HEK293T (cell line): ENCODE measurements around the gene HDAC5.

Experiments used
- ARNT ChIP-seq: fragments of 450-650 bp; IDR thresholded peaks from 2 replicates; pipeline ENCODE4 v1.6.1; 2017; ENCODE audit warnings: mild to moderate bottlenecking
- BHLHE40 ChIP-seq: fragments of 450-650 bp; IDR thresholded peaks from 2 replicates; pipeline ENCODE4 v1.6.1; 2016; ENCODE audit warnings: mild to moderate bottlenecking, moderate library complexity, borderline replicate concordance
- FOXA1 ChIP-seq: fragments of 450-650 bp; IDR thresholded peaks from 2 replicates; pipeline ENCODE4 v1.6.1; 2016; ENCODE audit warnings: mild to moderate bottlenecking
- FOXK2 ChIP-seq: fragments of 450-650 bp; IDR thresholded peaks from 2 replicates; pipeline ENCODE4 v1.6.1; 2016; ENCODE audit warnings: mild to moderate bottlenecking
- FOXM1 ChIP-seq: fragments of 450-650 bp; IDR thresholded peaks from 2 replicates; pipeline ENCODE4 v1.6.1; 2017; ENCODE audit warnings: mild to moderate bottlenecking, borderline replicate concordance
- L3MBTL2 ChIP-seq: fragments of 450-650 bp; conservative IDR thresholded peaks from 2 replicates; pipeline ENCODE4 v1.6.1; 2016; ENCODE audit warnings: mild to moderate bottlenecking
- NFRKB ChIP-seq: fragments of 450-650 bp; IDR thresholded peaks from 2 replicates; pipeline ENCODE4 v1.6.1; 2016; ENCODE audit warnings: mild to moderate bottlenecking, moderate library complexity
- PKNOX1 ChIP-seq: fragments of 450-650 bp; IDR thresholded peaks from 2 replicates; pipeline ENCODE4 v1.6.1; 2016
- SP1 ChIP-seq: fragments of 450-650 bp; IDR thresholded peaks from 2 replicates; pipeline ENCODE4 v1.6.1; 2017
- ZNF384 ChIP-seq: fragments of 450-650 bp; IDR thresholded peaks from 2 replicates; pipeline ENCODE4 v1.6.1; 2016

DNA sequence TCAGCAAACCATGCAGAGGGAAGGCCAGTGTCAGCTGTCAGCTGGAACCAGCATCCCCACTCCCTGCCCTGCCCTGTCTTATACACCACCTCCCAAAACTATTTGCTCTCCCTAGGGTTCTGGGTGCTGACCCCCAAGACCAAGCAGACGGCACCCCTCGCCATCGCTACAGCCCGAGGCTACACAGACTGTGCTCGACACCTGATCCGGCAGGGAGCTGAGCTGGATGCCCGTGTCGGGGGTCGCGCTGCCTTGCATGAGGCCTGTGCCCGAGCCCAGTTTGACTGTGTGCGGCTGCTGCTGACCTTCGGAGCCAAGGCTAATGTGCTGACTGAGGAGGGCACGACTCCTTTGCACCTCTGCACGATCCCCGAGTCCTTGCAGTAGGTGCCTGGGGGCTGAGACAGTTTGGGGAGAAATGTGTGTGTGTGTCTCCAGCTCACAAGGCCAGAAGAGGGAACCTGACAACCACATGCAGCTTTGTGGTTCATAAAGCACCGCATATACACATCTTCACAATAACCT, 48.6 kb upstream of the HDAC5 start:
- TF ChIP-seq FOXK2 (no peak), PKNOX1 (no peak), FOXM1 (no peak), ARNT (no peak), FOXA1 (no peak), ZNF384 (no peak), SP1 (no peak), NFRKB (no peak), L3MBTL2 (no peak), BHLHE40 (no peak)
